Cerebellar nuclear complex (tissue), 1 donor: ENCODE results near the gene UAP1.

ENCODE experiments used
- DNase-seq, 2 experiments: peaks; one replicate each; lab custom pipeline; 2025; lab: John Stamatoyannopoulos, UW

Gene UAP1

DNA sequence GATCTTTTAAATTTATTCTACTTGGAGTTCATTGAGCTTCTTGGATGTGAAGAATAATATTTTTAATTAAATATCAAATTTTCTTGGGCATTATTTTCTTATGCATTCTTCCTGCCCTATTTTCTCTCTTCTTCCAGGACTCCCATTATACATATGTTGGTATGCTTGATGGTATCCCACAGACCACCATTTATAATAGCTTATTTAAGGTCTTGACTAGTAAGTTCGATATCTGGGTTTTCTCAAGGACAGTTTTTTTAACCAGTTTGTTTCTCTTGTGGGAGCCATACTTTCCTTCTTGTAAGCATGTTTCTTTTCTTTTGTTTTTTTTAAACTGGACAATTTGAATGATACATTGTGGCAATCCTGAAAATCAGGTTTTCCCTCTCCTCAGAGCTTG lies 55.3 kb downstream of the UAP1 start:
- DNase-seq, result no peak

DNA sequence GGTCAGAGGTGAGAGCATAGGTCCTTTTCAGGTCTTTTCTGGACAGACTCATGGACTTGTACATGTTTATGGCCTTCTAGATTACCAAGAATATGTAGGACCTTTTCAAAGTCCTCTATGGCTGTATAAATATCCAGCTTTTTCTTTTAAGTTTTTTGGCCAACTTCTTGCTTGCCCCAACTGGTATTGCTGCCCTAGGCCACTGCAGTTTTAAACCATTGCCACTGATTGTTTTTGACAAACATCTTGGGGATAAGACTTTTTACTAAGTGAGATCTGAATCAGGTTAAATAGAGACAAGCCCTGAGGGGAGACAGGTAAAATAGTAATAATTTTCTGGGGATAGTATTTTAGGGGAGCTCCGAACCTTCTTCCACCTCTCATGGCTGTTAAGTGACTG lies 56.0 kb downstream of the UAP1 start:
- DNase-seq, result no peak

DNA sequence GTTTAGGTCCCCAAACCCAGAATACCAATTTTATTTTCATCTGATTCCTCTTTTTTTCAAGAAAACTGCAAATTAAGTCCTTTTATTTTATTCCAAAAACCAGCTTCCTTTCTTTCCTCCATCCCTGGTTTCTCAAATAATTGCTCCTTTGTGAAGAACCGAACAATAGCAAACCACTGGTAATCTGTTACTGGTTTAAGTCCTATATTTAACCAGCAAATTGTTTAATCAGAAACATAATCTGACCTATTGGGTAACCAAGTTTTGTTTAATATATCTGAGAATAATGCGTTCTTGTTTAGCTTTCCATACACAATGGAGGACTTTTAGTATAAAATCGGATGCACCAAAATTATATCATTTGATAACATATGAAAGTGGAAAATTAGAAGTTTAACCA lies 57.6 kb downstream of the UAP1 start:
- no peak for DNase-seq

DNA sequence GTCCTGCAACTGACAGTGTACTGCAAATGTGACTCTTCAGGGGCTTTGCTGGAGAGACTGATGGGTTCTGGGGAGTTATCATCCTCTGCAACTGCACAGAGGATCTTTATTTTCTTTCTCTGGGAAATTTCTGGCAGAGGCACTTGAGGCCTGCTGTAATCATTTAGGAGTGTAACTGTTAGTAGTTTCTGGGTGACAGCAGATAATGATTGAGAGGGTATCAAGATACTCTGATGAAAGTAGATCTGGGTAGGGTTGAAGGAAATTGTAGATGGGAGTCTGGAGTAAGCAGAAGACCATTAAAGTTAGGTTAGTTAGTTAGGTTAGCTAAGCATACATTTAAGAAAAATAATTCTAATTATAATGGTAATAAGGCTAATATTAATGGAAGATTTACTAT lies 59.7 kb downstream of the UAP1 start:
- DNase-seq, result no peak

DNA sequence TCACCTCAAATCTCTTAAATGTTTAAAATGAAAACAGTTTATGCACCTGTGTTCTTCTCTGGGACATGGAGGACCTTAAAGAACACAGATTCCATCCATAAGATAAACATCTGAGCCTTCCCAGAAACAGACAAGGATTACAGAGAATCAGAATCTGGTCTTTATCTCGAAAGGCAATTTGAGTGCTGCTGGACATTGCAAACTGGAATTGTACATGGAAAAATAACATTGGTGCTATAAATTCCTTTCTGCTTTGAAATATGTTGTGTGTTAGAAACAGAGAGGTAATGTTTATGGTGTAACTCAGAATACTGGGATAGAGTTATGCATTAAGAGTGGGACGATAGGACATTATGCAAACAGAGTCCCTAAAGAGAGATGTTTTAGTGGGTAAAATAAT lies 64.2 kb downstream of the UAP1 start:
- no peak for DNase-seq

GRCh38 chr1:162626094-162626493 lies 64.6 kb downstream of the UAP1 start:
- DNase-seq, result no peak

- no peak for DNase-seq
These were observed 65.2 kb downstream of the UAP1 start for GRCh38 chr1:162626761-162627160.

- DNase-seq, result no peak
These were observed 66.3 kb downstream of the UAP1 start for GRCh38 chr1:162627662-162628296.

- no peak for DNase-seq
These were observed 67.6 kb downstream of the UAP1 start for GRCh38 chr1:162629077-162629627.

DNA sequence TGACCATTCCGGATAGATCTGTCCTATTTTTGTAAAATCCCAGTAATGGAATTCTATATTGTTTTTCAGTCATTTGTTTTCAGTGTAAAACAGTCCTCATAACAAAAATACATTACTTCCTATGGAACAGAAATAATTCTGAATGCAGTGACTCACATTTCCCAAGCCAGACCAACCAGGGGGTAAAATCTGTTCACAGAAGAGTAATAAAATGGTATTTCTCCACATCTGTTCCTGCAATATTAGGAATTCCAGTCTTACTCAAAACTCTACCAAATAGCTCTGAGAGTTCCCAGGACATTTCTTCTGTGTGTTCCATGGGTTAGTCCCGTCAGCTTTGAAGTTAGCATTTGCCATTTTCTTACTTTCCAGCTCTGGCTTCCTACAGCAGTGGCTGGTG lies 68.1 kb downstream of the UAP1 start:
- no peak for DNase-seq

DNA sequence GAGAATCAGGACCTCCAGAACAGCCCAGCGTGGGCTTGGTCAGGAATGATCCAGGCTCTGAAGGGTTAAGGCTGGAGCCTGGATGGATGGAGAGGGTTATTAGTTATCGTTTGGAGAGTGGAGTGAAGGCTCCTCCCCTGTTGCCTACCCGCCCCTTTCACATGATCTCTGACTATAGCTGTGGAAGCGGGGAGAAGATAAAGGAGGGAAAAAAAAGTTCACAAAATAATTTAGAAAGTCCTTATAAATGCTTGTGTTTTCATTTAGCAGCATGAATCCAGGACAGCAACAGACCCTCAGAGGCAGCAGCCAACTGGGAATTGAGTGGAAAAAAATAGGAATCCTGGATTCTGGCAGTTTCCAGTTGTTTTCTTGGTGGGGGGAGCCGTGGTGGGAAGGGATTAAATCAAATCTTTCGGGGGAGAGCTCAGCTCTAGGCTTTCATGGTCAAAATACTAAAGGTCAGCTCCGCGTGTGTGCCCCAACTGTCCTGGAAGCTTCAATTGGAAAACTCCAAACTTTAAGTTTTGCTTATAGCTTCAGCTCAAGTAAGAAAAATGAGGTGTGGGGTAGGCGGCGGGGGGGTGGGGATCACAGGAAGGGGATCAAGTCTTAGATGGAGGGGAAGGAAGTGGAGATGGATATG lies 70.1 kb downstream of the UAP1 start:
- DNase-seq, result no peak

DNA sequence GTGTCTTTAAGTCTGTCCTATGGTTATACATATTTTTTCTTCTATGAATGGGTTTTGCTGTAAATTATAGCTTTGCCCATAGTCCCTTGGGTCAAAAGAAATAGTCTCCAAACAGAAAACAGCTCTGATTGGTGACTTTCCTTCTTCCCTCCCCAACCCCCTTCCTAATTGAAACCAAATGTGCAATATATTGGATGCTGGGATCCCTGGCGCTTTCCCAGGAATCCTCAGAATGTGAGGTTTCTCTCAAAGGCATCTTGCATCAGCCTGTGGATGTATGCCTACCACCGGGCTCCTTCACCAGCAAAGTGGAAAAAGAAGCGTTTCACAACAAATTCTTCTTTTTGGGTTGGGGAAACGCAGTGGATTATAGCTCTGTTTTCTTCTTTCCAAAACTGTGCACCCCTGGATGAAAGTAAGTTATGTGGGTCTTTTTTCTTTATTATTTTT lies 70.7 kb downstream of the UAP1 start, which contains the start of gene DDR2:
DDR2 (plus strand) TSS at position 248 of the 450 bp plus-strand sequence. CDS start 86,600 bp downstream, outside the sequence.
- no peak for DNase-seq

DNA sequence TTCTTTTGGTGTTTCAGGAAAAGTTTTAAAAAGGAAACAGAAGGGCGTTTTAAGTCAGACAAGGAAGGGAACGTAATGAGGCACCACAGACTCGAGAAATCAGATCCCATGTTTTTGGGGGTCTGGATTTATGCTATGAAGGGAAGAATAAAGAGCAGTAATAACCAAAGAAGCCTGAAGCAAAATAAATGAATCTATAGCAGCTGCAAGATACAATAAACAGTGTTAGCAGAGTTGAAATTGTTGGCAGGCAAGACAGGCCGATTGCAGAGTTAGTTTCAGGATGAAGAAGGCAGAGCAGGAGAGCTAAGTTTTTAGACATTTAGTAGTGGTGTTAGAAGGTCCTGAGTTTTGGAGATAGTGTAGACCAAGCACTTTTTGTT lies 71.2 kb downstream of the UAP1 start:
- no peak for DNase-seq

- no peak for DNase-seq
These were observed 71.7 kb downstream of the UAP1 start for GRCh38 chr1:162633081-162633762.

- DNase-seq, result no peak
These were observed 73.9 kb downstream of the UAP1 start for GRCh38 chr1:162635418-162635817.

DNA sequence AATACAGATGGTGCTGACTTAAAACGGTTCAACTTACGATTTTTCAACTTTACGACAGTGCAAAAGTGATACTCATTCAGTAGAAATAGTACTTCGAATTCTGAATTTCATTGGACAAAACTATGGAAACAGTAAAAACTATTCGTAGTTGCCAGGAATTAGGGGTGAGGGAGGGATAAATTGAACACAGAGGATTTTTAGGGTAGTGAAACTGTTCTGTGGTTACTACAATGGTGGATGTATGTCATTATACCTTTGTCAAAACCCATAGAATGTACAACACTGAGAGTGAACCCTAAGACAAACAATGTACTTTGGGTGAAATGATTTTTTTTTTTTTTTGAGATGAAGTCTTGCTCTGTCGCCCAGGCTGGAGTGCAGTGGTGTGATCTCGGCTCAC lies 78.2 kb downstream of the UAP1 start:
- DNase-seq, result no peak

- no peak for DNase-seq
These were observed 79.6 kb downstream of the UAP1 start for GRCh38 chr1:162641114-162641513.

GRCh38 chr1:162644986-162645314 lies 83.4 kb downstream of the UAP1 start:
- DNase-seq, result no peak

GRCh38 chr1:162645666-162646065 lies 84.1 kb downstream of the UAP1 start:
- no peak for DNase-seq

DNA sequence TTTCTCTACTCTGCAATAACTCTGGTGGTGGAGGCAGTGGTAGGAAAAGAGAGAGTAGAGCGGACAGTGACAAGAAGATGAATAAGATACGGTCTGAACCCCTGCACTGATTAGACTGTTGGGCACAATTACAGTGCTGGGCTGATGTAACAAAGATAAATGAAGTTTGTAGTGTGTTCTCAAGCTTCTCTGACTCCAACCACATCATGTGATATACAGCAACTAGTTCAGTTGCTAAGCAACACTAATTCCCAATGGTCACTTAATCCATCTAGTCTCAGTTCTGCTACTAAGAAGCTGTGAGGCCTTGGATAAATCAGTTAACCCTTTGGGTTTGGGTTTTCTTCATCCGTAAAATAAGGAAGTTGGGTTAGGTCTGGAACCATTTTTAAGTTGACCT lies 88.1 kb downstream of the UAP1 start:
- DNase-seq, result no peak
